ENCODE data around the gene SLIT3.

SLIT3 gene

DNA sequence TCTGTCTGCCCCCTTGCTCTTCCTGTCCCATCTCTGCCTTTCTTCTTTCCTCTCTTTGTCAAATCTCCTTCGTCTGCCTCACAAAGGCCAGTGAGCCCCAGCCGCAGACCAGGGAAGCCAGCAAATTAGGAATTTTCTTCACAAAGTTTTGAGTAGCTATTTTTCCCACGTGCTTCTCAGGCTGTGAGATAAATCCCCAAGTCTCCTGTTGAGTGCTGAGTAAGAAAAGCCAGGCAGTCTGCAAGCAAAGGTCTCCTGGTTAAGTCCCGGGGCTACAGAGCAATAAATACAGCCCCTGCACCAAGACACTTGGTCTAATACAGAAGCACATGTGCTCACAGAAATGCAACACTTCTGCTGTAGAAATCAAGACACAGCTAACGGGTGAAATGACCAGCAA is 284.9 kb downstream of the SLIT3 start:
- no peak for DNase-seq

DNA sequence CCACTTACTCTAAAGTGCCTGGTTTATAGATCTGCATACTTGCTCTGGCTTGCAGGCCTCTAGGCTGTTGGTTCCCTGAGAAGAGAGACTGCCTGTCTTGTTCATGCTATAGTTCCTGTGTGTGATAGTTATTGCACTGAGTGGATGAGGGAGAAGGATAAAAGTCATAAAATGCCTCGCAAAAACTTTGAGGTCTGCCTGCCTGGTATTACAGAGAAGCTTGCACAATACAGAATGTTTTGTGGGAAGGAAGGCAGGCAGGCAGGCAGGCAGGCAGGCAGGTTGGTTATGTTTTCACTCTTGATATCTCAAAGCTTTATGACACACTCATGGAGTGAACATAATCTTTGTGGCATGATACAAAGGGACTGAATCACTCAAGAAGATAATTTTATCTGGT is 287.1 kb downstream of the SLIT3 start:
- no peak for DNase-seq

DNA sequence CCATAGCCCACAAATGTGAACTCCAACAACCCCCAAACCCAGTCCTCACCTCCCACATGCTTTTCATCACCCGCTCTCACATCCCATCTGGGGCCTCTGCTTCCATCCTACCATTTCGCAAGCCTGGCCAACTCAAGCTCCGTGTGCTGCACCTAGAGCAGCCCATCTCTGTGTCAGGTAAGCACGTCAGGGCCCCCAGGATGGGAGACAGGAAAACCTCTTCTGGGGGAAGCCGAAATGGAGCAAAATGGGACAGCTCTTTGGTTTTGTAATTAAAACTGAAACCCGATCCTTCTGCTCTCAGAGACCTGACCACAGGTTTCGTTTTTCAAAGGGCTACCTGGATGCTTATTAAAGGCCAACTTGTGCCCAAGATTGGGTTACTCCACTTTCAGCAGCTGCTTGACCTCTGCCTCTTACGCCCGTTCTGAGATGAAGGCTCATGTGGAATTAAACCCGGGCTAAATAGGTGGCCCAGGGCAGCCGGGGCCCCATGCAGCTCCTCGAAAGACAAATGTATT is 287.7 kb downstream of the SLIT3 start:
- no peak for DNase-seq

DNA sequence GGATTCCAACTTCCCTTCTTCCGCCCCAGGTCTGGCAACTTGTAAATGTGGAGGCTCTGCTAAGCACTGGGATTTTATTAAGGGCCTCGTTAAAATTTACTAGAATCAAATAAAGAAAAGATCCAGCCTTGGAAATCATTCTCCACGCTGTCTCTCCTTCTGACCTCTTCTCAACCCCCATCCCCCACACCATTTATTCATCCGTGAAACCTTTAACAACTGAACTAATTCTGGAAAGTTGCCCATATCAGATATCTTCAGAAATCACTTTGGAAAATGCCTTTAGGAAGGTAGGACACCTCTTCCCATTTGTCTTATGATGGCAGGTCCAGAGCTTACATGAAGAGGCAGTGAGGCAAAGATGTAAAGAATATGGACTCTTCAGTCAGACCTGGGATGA is 288.5 kb downstream of the SLIT3 start:
- no peak for DNase-seq

DNA sequence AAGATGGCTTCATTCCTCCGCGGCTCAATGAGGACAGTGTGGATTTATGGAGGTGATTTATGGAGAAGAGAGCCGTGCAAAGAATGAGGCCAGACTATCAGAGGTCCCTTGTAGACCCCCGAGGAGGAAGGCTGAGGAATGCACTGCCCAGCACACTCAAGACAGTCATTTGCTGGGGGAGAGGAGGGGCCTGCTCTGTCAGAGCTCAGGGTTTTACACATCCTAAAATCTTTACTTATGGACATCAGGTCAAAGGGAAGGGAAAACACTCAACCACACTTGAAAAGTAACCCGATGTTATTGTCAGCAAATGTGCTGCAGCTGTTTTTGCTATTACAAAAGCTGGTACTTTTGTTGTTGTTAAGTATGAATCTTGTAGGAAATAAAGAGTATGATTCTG is 289.5 kb downstream of the SLIT3 start:
- no peak for DNase-seq

DNA sequence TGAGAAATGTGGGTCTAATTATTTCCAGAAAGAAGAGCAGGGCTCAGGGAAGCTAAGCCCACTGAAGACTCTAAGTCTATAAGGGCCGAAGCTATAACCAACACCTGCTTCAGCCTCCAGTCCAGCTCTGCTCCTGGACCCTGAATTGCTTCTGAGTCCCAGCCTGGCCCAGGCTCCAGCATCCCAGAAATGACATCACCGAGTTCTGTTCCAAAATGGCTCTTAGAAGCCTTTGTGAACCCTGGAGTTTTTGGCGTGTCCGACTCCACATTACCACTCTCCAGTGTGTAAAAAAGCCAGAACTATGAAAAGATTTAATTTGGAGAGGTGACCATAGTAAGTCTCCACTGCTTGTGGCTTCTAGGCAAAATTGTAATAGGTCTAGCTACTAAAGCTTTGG is 289.9 kb downstream of the SLIT3 start:
- no peak for DNase-seq

DNA sequence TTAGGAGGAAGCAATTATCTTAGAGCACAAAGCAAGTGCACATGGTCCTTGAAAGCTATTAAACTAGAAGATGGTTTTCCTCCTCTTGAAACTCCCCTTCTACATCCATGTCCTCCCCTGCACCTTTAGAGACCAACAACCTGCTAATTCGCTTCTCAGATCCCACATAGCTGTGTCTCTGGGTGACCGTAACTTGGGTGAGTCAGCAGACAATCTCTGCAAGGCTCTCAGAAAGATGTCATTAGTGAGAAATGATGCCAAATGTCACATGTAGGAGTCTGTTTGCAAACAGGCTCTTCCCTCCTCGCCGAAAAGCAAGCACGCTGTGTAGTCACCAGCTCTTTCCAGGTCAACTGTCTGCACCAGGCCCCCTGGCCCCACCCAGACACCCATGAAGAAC is 291.8 kb downstream of the SLIT3 start:
- no peak for DNase-seq

DNA sequence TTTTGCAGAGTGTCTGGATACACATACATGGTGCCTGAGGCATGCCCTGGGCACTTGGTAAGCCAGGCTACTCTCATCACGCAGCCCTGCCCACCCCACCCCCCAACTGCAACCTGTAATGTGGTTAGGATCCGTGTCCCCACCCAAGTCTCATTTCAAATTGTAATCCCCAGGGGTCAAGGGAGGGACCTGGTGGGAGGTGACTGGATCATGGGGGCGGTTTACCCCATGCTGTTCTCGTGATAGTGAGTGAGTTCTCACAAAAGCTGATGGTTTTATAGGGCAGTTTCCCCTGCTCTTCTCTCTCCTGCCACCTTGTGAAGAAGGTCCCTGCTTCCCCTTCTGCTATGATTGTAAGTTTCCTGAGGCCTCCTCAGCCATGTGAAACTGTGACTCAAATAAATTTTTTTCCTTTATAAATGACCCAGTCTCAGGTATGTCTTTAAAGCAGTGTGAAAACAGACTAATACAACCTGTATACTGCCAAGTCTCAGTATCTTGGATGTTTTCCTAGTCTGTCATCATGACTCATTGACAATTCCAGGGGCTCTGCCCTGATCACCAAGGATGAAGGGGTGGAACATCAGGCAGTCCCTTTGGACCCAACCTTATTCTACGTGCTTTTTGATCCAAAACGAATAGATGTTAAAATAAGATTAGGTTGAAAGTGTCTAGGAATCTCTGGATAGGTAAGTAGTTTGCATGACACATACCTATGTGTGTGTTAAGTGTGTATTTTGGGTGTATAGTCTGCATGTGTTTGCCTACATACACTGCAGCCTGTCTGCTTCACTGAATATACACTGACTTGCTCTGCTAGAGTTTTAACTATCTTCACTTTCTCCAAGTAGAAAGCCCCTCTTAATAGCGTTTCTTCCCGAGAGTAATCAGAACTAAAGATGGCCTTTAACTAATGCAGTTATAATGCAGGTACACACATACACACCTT is 293.8 kb downstream of the SLIT3 start:
- DNase-seq: no peak

DNA sequence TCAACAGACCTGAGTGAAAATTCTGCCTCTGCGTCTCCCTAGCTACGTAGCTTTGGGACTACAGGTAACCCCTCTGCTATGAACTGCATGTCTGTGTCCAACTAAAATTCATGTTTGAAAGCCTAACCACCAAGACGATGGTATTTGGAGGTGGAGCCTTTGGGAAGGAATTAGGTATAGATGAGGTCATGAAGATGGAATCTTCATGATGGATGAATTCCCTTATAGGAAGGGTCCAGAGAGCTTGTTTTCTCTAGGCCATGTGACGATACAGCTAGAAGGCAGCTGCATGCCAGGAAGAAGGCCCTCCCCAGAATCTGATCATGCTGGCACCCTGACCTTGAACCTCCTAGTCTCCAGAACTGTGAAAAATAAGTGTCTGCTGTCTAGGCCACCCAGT is 296.4 kb downstream of the SLIT3 start:
- DNase-seq: no peak

DNA sequence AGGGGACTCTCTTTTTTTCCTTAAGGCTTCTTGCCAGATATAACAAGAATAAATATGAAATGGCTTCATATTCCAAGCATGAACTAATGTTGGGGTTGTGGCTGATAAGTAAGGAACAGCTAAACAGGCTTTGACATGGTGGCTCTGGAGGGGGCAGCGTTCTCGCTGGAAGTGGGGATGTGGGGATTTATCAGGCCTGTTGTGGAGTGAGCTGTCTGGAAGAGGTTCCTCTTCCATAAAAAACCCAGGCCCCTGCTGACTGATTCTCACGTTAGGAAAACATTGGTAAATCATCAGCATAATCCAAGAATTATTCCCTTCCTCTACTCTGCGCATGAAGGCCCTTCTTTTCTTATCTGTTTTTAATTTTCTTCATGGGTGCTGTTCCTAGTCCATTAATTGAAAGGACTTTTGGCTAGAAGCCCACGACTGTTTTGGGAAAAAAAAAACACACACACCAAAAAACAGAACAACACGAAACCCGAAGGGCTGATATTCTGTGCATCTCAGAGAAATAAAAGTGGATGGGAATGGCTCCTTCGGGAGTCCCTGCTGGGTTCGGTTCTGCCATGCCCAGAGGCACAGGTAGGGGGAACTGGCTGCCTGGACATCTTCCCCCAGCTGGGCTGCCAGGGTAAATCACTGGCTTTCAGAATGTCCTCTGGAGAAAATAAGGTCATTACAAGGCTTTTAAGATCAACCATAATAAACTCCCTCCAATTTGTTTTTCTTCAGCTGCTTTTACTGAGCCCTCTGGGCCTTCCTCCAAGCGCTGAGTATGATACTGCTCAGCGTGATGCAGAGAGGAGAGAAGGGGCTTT is 297.0 kb downstream of the SLIT3 start:
- no peak for DNase-seq

DNA sequence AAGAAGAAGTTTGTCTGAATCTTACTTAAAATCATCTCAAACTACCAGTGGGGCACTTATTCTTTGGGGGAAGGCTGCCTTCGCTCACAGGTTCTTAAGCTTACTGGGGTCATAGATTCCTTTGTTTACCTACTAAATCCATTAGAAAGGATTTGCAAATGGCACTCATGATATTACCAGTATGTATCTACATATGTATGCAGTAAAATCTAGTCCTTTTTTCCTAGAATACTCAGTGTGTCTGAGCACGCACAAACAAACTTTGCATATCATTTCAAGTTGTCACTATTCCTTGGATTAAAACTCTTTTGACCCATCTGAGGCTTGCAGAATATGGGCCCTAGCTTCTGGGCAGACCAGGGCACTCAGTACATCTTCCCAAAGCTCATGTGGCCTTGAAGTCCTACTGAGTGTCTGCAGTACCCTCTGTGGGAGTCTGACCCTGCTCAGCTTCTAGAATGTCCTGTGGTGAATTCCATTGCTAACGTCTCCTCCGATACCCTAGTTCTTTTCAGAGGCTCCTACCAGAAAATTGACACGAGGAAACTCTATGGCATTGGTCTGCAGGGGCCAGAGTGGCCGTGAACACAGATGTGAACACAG is 297.9 kb downstream of the SLIT3 start:
- no peak for DNase-seq

DNA sequence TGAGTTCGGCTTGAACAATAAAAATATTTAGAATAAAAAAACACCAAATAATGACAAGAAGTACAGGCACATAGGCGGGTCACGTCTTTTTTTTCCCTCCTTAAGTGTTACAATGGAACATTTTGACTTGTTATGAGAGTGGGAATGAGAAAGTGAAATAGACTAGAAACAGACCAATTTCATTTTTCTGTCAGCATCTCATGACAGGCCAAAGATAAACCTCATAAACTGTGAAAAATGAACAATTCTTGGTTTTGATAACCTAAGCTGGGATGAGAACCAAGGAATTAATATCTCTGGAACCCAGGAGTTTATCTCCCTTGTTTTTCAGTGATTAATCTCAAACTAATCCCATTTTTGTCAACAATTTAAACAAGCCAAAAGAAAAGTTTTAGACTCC is 299.5 kb downstream of the SLIT3 start:
- no peak for DNase-seq

DNA sequence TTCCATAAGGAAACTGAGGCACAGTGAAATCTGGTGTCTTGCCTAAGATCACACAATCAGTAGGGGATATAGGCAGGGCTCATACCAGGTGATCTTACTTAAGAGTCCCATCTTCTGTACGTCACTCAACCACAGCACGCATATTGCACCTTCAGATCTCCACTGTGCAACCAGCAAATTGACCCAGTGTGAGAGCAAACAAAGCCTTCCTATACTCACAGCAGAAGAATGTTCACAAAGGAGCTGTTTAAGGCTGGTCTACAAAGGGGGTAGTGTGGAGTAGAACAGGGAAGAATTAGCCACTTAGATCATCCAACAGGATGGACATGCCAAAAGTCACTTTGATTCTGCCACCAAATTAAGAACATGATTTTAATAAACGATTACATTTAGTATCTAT is 305.9 kb downstream of the SLIT3 start:
- DNase-seq: no peak

DNA sequence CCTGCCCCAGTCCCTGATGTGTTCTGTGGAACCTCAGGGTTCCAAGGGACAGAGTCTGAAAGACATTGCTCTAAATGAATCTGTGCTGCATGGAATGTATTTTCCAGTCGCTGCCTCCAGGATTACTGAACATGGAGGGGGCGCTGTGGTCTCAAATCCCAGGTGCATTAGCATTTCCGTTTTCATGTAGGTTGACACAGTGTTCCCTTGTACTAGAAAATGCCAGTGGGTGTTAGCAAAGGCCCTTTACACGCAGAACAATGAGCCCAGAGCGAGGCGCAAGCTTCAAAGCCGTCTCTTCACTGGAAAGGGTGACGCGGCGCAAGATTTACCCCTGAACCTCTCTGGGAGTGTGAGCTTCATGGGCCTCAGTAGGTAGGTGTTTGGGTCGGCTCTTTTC is 308.3 kb downstream of the SLIT3 start:
- no peak for DNase-seq

DNA sequence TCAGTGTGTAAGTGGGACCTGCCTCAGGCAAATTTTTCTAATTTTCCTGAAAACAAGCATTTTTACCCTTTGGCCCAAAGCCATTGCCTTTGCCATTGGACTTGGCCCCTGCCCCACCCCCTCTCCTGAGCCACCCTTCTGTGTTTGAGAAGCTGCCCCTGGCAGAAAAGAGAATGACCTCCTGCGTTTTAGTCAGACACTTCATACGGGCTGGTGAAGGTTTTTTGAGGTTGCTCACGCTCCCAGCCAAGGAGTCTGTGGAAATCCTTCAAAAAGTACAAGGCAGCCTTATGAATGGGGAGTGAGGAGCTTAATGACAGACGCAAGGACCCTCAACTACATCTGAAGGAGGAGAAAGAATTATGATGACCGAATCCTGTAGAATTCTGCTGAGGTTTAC is 308.9 kb downstream of the SLIT3 start:
- no peak for DNase-seq

DNA sequence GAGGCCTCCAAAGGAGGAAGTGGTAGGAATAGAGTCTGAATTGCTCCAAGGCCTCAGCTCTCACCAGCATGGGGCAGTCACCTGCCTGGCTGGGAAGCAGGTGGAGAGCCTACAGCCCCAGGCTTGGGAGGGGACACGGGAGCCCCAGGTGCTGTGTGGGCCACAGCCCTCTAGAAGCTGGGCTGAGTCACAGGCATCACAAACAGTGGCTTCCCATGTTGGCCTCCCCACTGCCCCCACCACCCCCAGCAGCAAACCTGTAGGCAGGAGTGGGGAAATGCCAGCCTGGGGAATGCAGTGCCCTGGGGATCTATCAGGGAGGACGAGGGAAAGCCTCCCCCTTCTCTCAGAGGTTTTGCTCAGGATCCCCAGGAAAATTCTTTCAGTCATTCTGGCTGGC is 309.6 kb downstream of the SLIT3 start:
- DNase-seq: no peak

DNA sequence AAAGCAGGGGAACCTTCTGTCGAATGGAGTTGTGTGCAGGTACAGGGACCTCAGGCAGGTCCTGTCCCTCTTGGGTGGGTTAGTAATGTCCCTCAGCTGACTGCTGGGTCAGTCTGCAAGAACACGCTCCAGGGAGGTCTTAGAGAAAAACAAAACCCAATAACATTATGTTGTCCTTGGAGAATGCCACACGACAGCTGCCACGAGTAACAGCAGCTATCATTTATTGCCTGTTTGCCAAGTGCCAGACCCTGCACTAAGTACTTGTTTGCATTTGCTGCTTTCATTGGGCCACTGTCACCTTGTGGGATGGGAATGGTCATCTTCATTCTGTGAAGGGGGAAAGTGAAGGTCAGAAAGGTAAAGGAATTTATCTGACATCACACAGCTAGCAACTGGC is 310.3 kb downstream of the SLIT3 start:
- no peak for DNase-seq

DNA sequence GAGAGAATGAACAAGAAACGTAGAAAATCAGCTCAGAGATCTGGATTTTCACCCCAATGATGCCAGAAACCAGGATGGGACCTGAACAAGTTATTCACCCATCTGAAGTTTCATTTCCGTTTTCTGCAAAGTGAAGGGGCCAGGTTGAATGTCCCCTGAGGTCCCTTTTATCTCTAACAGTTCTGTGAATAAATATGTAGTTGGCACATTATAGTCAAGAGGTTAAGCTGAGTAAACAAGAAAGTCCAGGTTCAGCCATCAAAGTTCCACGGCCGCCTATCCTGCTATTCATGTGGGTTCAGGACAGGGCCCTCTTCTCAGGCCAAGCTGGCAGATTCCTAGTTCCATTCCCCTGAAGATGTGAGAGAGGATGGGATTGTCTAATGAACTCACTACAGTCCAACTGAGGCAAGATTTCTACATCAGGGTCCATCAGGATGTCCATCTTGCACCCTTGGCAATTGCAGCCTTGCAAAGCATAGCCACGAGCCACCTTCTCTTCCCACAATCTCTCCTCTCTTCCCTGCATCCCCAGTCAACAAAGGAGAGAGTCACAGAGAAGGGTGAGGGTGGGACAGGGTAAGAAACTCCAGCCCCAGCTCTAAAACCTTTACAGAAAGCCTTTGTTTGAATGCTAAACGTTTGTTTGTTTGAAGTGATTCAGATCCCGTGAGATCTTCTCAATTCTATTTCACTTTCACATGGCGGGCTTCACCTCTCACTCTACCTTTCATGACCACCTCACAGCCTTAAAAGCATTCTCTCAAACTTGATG is 311.0 kb downstream of the SLIT3 start:
- no peak for DNase-seq

DNA sequence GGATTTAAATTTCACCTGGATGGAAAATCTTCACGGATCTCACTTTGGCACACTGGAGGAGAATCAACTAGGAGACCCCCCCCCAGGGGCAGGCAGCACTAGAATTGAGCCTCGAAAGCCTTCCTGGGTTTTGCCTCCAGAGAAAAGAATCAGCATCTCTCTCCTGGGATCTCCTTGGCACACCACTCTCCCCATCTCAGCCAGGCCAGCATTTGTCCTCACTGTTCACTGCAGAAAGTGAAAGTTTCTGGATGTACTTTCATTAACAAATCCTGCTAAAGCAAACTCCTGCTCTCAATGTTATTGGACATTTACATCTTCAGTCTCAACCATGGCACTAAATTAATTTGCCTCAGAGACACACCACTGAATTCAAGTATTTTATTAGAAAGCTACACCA is 312.2 kb downstream of the SLIT3 start:
- DNase-seq: no peak

DNA sequence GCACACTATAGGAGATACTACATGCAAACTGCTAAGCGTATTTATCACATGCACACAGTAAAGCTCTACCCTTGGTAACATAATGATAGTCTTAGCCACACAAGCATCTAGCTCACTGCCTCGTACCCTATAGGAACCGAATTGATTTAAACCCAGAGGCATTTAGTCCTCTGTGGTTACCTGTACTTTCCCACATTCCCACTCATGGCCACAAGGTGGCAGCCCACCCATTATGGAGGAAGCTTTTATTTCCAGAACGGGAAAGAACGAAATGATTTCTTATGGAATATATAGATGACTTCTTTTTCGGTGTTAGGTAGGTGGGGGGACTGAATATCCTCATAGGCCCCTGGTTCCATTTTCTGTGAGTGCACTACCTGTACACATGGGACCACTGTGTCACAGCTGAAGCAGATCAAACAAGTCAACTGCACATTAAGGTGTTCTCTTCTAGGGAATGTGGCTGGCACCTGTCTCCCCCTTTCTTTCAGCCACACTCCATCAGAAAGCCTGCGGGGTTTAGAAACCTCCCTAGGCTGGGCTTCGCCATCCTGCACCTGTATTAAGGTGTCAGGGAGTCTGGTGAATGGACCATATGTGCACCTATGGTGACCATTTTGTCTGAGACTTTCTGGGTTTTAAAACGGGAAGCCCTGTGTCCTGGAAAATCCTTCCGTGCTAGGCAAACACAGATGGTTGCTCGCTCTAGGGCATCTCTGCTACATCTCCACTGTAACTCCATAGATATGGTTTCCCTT is 313.2 kb downstream of the SLIT3 start:
- peak; percentile 75 for DNase-seq

DNA sequence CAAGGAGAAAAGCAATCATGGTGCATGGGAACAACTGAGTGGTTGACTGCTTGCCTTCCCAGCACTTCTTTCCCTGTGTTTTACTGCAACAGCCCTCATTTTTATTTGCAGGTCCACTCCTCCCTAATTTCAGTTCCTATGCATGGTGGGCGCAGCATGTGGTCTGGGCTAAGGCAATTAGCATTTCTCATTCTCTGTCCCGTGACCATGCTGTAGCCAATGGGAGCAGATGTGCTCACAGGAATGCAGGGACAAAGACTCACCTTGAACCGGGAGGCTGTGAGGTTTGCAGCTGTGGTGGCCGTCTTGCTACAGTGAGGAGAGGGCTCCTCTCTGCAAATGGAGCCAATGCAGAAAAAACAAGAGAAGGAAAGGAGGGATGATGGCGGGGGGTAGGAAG is 315.5 kb downstream of the SLIT3 start:
- DNase-seq: no peak

DNA sequence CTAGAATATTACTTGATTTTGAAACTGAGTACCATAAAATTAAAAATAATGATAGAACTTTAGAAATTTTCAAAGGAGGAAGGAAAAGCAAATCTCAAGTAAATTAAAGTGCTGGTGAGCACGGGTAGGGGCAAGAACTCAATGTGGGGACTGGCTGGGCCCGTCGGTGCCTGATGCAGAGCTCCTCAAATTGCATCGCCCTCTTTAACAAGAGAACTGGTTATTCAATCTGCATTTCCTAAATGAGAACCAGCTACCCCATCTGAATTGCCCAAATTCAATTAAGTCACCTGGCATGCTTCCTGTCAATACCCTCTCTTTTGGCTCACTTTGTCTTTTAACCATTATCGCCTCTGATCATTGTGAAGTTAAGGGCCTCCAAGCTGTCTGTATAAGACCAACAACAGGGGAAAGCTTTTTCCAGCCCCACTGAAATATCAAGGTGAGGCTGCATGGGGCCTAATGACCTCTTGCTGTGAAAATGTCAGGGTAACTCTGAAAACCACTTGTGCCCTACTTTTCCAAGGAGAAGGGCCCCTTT is 316.7 kb downstream of the SLIT3 start:
- DNase-seq: no peak

Measured in activated CD8-positive, alpha-beta memory T cell treated with anti-CD3 and anti-CD28 coated beads for 24 hours (primary cell).